Fibroblast of lung (primary cell): Measurements from ENCODE around the gene AP1S1. TPM values are rescaled to one million over a fixed set of nuclear protein-coding genes. Genes with fewer than 3 reads are reported as not detected.

Source experiments
- DNase-seq, 2 donors: peaks; one replicate each; pipeline versions ENCODE4 v3.0.0 to v3.0.0-alpha.2; 2010; ENCODE audit warnings: low read depth in 2 of 2
- H2AFZ ChIP-seq: 2 replicates; pipeline ENCODE4 v1.5.1; 2012; ENCODE audit warnings: low read length, control low read depth, inconsistent platforms
- H3K27ac ChIP-seq: 2 replicates; pipeline ENCODE4 v1.5.1; 2011; ENCODE audit warnings: low read length, control low read depth; ENCODE audit not compliant: insufficient read depth
- H3K27me3 ChIP-seq: 2 replicates; pipeline ENCODE4 v1.5.1; 2011; ENCODE audit warnings: mild to moderate bottlenecking, low read length; ENCODE audit not compliant: control insufficient read depth, insufficient read depth
- H3K36me3 ChIP-seq: 2 replicates; pipeline ENCODE4 v1.5.1; 2011; ENCODE audit warnings: low read length; ENCODE audit not compliant: control insufficient read depth, insufficient read depth
- H3K4me1 ChIP-seq: 2 replicates; pipeline ENCODE4 v1.5.1; 2011; ENCODE audit warnings: low read length; ENCODE audit not compliant: control insufficient read depth, insufficient read depth; ENCODE audit errors: extremely low read depth
- H3K4me2 ChIP-seq: 2 replicates; pipeline ENCODE4 v1.5.1; 2011; ENCODE audit warnings: low read length, control low read depth; ENCODE audit not compliant: insufficient read depth; ENCODE audit errors: extremely low read depth
- H3K4me3 ChIP-seq, 4 experiments: fragments of 200-600 bp in 1 of 4; sonication (generic) in 1 of 4; replicated peaks in 1 of 4; 2 replicates each; pipeline ENCODE4 v1.5.1; 2011 to 2016; ENCODE audit warnings: low read length in 4 of 4, low read depth in 3 of 4, mild to moderate bottlenecking in 3 of 4, control low read depth in 2 of 4, inconsistent platforms in 1 of 4, mixed read lengths in 1 of 4; ENCODE audit not compliant: insufficient read depth in 1 of 4; ENCODE audit errors: control extremely low read depth in 1 of 4
- H3K79me2 ChIP-seq: 2 replicates; pipeline ENCODE4 v1.5.1; 2012; ENCODE audit warnings: mild to moderate bottlenecking, low read length, inconsistent platforms; ENCODE audit not compliant: control insufficient read depth, insufficient read depth
- H3K9ac ChIP-seq: 2 replicates; pipeline ENCODE4 v1.5.1; 2011; ENCODE audit warnings: mild to moderate bottlenecking, low read length, control low read depth; ENCODE audit not compliant: insufficient read depth
- H3K9me3 ChIP-seq: 2 replicates; pipeline ENCODE4 v1.5.1; 2012; ENCODE audit warnings: low read depth, low read length; ENCODE audit not compliant: control insufficient read depth, insufficient read depth
- H4K20me1 ChIP-seq: 2 replicates; pipeline ENCODE4 v1.5.1; 2011; ENCODE audit warnings: low read length; ENCODE audit not compliant: control insufficient read depth, insufficient read depth; ENCODE audit errors: extremely low read depth
- CTCF ChIP-seq, 2 donors: IDR thresholded peaks in 1 of 2; conservative IDR thresholded peaks in 1 of 2; 1 replicate in 1 of 2; 2 replicates in 1 of 2; pipeline ENCODE4 v1.5.1; 2011 to 2012; ENCODE audit warnings: low read length in 2 of 2, control low read depth in 1 of 2, inconsistent platforms in 1 of 2, low read depth in 1 of 2, mild to moderate bottlenecking in 1 of 2
- EZH2 ChIP-seq: IDR thresholded peaks from 2 replicates; pipeline ENCODE4 v1.5.1; 2012; ENCODE audit warnings: low read length, control low read depth, mild to moderate bottlenecking; ENCODE audit errors: missing control alignments
- polyA plus RNA-seq, 2 donors: library from polyadenylated mRNA; depleted of rRNA in 1 of 2; stranded (reverse) in 1 of 2; unstranded in 1 of 2; fragments of >200 nt; gene quantifications; 2 replicates each; pipeline ENCODE4 v1.2.1, GENCODE V29; 2011 to 2012; ENCODE audit warnings: missing spikeins in 1 of 2
- total RNA-seq: library from RNA; depleted of rRNA; stranded (reverse); fragments of >200 nt; gene quantifications from 2 replicates; pipeline ENCODE4 v1.2.1, GENCODE V29; 2014

Gene AP1S1
- total and polyA plus RNA-seq, 2 donors (not counting 1 experiment from before 2014, with no cell fraction given): 128 to 139 TPM

- no peak for TF ChIP-seq CTCF (conservative IDR thresholded peaks at IDR 0.05 in 1 of 2, IDR thresholded peaks at IDR 0.05 in 1 of 2; ENCODE audit: low read depth in 1 of 2, low read length in 2 of 2)
- no peak for TF ChIP-seq EZH2
- peaks cover 2% of the 10 kb centered on the region for H4K20me1 ChIP-seq
- H3K27ac ChIP-seq: no peak overlapping the region
- H3K36me3 ChIP-seq: no peaks in the 10 kb centered on the region
- H3K4me1 ChIP-seq: peaks cover 25% of the 10 kb centered on the region
- H3K4me2 ChIP-seq: peak overlapping the region; percentile 78
- H3K79me2 ChIP-seq: no peaks in the 10 kb centered on the region
- DNase-seq: no peak
- H2AFZ ChIP-seq: no peak overlapping the region
- peak overlapping the region in 2 of 4 experiments; percentile 4 to 20 for H3K4me3 ChIP-seq
- no peak overlapping the region for H3K9ac ChIP-seq
- H3K27me3 ChIP-seq: peaks cover 65% of the 10 kb centered on the region
- H3K9me3 ChIP-seq: no peaks in the 10 kb centered on the region
Observed at GRCh38 chr7:101169110-101169837, 15.0 kb downstream of the AP1S1 start.

- Histone ChIP-seq H3K4me1 (peaks cover 25% of the 10 kb centered on the region), H3K9me3 (no peaks in the 10 kb centered on the region), H3K4me2 (peak overlapping the region; percentile 78), H2AFZ (no peak overlapping the region), H3K9ac (no peak overlapping the region), H3K36me3 (no peaks in the 10 kb centered on the region), H3K4me3 (peak overlapping the region in 1 of 4 experiments; percentile 20), H3K27ac (no peak overlapping the region), H4K20me1 (peaks cover 2% of the 10 kb centered on the region), H3K27me3 (peaks cover 63% of the 10 kb centered on the region), H3K79me2 (no peaks in the 10 kb centered on the region)
- TF ChIP-seq EZH2 (no peak), CTCF (conservative IDR thresholded peaks at IDR 0.05 in 1 of 2, IDR thresholded peaks at IDR 0.05 in 1 of 2; ENCODE audit: low read depth in 1 of 2, low read length in 2 of 2) (peak; percentile 88 to 97)
- DNase-seq: peak; percentile 53 to 56
Observed at GRCh38 chr7:101169838-101170551, 15.7 kb downstream of the AP1S1 start.

GRCh38 chr7:101170617-101171441, 16.6 kb downstream of the AP1S1 start:
- no peak overlapping the region for H3K4me2 ChIP-seq
- H3K9ac ChIP-seq: no peak overlapping the region
- DNase-seq: no peak
- H3K27ac ChIP-seq: no peak overlapping the region
- TF ChIP-seq CTCF (conservative IDR thresholded peaks at IDR 0.05 in 1 of 2, IDR thresholded peaks at IDR 0.05 in 1 of 2; ENCODE audit: low read depth in 1 of 2, low read length in 2 of 2) (no peak), EZH2 (peak; percentile 82)
- H4K20me1 ChIP-seq: peaks cover 2% of the 10 kb centered on the region
- H3K36me3 ChIP-seq: no peaks in the 10 kb centered on the region
- peaks cover 66% of the 10 kb centered on the region for H3K27me3 ChIP-seq
- no peaks in the 10 kb centered on the region for H3K79me2 ChIP-seq
- H2AFZ ChIP-seq: no peak overlapping the region
- peaks cover 23% of the 10 kb centered on the region for H3K4me1 ChIP-seq
- H3K9me3 ChIP-seq: no peaks in the 10 kb centered on the region
- H3K4me3 ChIP-seq: no peak overlapping the region
